HG02623 (cell line): ENCODE data around the gene GPR15LG.
"Not testable (repeated sequence)": the region's sequence is repeated elsewhere in the genome, so short reads cannot be mapped to it uniquely, and the experiment has no call there.

Experiments
- ATAC-seq: cut with Tn5 transposase; IDR thresholded peaks from one replicate; pipeline ENCODE4 v1.9.1; 2021; ENCODE audit warnings: moderate library complexity; ENCODE audit not compliant: unreplicated experiment

The GPR15LG gene

GRCh38 chr10:84164442-84164841, 9.2 kb upstream of the GPR15LG start:
- ATAC-seq = no peak

- peak; percentile 49 for ATAC-seq
Measured at GRCh38 chr10:84166620-84167288, 6.8 kb upstream of the GPR15LG start.

- peak; percentile 1 for ATAC-seq
Measured at GRCh38 chr10:84167289-84167653, 6.3 kb upstream of the GPR15LG start.

- not testable (repeated sequence) for ATAC-seq
Measured at GRCh38 chr10:84168382-84168781, 5.2 kb upstream of the GPR15LG start.

GRCh38 chr10:84171237-84171636, 2.4 kb upstream of the GPR15LG start:
- not testable (repeated sequence) for ATAC-seq

GRCh38 chr10:84171700-84172466, 1.7 kb upstream of the GPR15LG start:
- ATAC-seq = peak; percentile 26

GRCh38 chr10:84172467-84173356, 889 bp upstream of the GPR15LG start:
- ATAC-seq = peak; percentile 45

- ATAC-seq = no peak
Measured at GRCh38 chr10:84175436-84175835, 1.8 kb downstream of the GPR15LG start.

GRCh38 chr10:84176351-84176750, 2.8 kb downstream of the GPR15LG start:
- no peak for ATAC-seq

- no peak for ATAC-seq
Measured at GRCh38 chr10:84176836-84177474, 3.4 kb downstream of the GPR15LG start.

GRCh38 chr10:84177541-84178141, 4.0 kb downstream of the GPR15LG start:
- ATAC-seq = peak; percentile 40

- no peak for ATAC-seq
Measured at GRCh38 chr10:84178160-84178609, 4.6 kb downstream of the GPR15LG start.

GRCh38 chr10:84179059-84179710, 5.6 kb downstream of the GPR15LG start:
- ATAC-seq = peak; percentile 87

GRCh38 chr10:84180386-84180785, 6.8 kb downstream of the GPR15LG start:
- not testable (repeated sequence) for ATAC-seq

- no peak for ATAC-seq
Measured at GRCh38 chr10:84181631-84182030, 8.0 kb downstream of the GPR15LG start.

- no peak for ATAC-seq
Measured at GRCh38 chr10:84184517-84184916, 10.9 kb downstream of the GPR15LG start.

- no peak for ATAC-seq
Measured at GRCh38 chr10:84185526-84186175, 12.1 kb downstream of the GPR15LG start.

- ATAC-seq = no peak
Measured at GRCh38 chr10:84188815-84189214, 15.2 kb downstream of the GPR15LG start.

- no peak for ATAC-seq
Measured at GRCh38 chr10:84190621-84191020, 17.0 kb downstream of the GPR15LG start.
